ENCODE results near the gene SPP1.

Gene SPP1

GRCh38 chr4:87956501-87956900 lies 19.0 kb upstream of the SPP1 start:
- no peak for DNase-seq

GRCh38 chr4:87957061-87957460 lies 18.5 kb upstream of the SPP1 start:
- DNase-seq, result no peak

- DNase-seq, result no peak
Observed at GRCh38 chr4:87961993-87962392, 13.5 kb upstream of the SPP1 start.

- DNase-seq, result no peak
Observed at GRCh38 chr4:87962398-87963146, 12.9 kb upstream of the SPP1 start.

- no peak for DNase-seq
Observed at GRCh38 chr4:87965501-87965975, 10.0 kb upstream of the SPP1 start.

- no peak for DNase-seq
Observed at GRCh38 chr4:87966095-87966496, 9.4 kb upstream of the SPP1 start.

- DNase-seq, result no peak
Observed at GRCh38 chr4:87967193-87967592, 8.3 kb upstream of the SPP1 start.

- DNase-seq, result no peak
Observed at GRCh38 chr4:87970121-87970520, 5.4 kb upstream of the SPP1 start.

GRCh38 chr4:87971866-87972265 lies 3.6 kb upstream of the SPP1 start:
- DNase-seq, result peak; percentile 89

GRCh38 chr4:87973283-87974169 lies 2.0 kb upstream of the SPP1 start:
- DNase-seq, result peak; percentile 51

- peak; percentile 34 for DNase-seq
Observed at GRCh38 chr4:87974856-87975462, 555 bp upstream of the SPP1 start.

- no peak for DNase-seq
Observed at GRCh38 chr4:87977521-87978278, 2.2 kb downstream of the SPP1 start.

- DNase-seq, result no peak
Observed at GRCh38 chr4:87978681-87979080, 3.2 kb downstream of the SPP1 start.

- no peak for DNase-seq
Observed at GRCh38 chr4:87979810-87980209, 4.3 kb downstream of the SPP1 start.

GRCh38 chr4:87981486-87981885 lies 6.0 kb downstream of the SPP1 start:
- no peak for DNase-seq

- DNase-seq, result no peak
Observed at GRCh38 chr4:87982036-87982435, 6.5 kb downstream of the SPP1 start.

- DNase-seq, result no peak
Observed at GRCh38 chr4:87982446-87983010, 7.0 kb downstream of the SPP1 start.

GRCh38 chr4:87983996-87984395 lies 8.5 kb downstream of the SPP1 start:
- DNase-seq, result no peak

- no peak for DNase-seq
Observed at GRCh38 chr4:87985097-87985886, 9.8 kb downstream of the SPP1 start.

GRCh38 chr4:87985887-87986200 lies 10.3 kb downstream of the SPP1 start:
- DNase-seq, result no peak

GRCh38 chr4:87986508-87986907 lies 11.0 kb downstream of the SPP1 start:
- no peak for DNase-seq

- no peak for DNase-seq
Observed at GRCh38 chr4:87989765-87990164, 14.3 kb downstream of the SPP1 start.
